GM04504 (cell line): ENCODE measurements around the gene OCA2.

ENCODE experiments used
- DNase-seq: peaks from one replicate; pipeline ENCODE4 v3.0.0-alpha.2; 2012; ENCODE audit warnings: low read depth

The OCA2 gene

GRCh38 chr15:27846722-27847395 lies 252.3 kb downstream of the OCA2 start:
- DNase-seq = no peak

DNA sequence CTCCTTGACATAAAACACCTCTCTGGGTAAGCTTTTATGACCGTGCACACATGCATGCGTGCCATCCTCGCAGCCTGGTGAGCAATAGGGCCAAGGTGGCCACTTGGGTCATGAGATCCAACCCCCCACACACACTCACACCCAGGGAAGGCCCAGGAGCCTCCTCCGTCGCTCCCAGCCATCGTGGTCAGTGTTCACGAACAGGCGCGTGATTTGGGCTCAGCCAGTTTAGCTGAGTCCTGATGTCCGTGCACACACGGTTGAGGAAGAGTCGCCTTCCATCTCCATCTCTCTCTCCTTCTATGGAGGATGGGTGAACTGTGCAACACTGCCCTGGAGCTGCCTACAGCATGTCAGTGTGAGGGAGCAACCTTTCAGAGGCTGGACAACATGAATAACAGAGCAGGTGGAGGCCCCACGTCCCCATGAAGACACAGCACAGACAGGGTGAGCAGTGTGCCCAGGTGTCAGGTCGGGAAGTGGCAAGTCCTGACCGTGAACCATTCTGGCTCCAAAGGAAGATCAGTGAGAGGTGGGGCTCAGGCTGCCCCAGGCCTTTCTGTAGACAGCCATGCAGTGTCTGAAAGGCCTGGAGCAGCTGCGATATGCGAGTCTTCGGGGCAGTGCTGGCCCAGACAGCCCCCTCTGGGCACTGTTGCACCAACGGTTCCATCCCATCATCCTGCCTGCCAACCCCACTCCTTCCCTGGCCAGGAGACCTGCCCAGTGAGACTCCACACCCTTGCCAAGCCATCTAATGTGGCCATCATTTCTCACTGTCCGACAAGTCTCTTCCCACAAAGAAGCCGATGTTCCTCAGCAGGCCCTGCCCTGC lies 253.4 kb downstream of the OCA2 start:
- no peak for DNase-seq

GRCh38 chr15:27844018-27844666 lies 255.0 kb downstream of the OCA2 start:
- DNase-seq = peak; percentile 55

GRCh38 chr15:27843146-27843545 lies 256.0 kb downstream of the OCA2 start:
- DNase-seq = no peak

GRCh38 chr15:27842526-27842925 lies 256.6 kb downstream of the OCA2 start:
- DNase-seq = peak; percentile 19

- no peak for DNase-seq
Measured at GRCh38 chr15:27835233-27835939, 263.7 kb downstream of the OCA2 start.

GRCh38 chr15:27834684-27835083 lies 264.4 kb downstream of the OCA2 start:
- no peak for DNase-seq

DNA sequence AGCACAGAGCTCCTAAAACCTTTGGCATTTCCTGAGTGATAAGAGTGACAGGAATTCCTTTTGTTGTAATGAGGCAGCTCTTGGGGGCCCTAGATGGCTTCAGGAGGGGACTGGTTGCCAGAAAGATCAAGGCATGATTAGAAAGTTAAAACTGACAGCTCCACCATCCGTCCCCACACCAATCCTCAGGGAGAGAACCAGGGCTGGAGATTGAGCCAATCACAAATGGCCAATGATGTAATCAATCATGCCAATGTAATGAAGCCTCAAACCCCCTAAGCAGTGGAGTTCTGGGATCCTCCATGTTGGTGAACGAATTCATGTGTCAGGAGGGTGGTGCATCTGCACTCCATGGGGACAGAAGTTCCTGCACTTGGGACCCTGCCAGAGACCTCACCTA lies 265.1 kb downstream of the OCA2 start:
- DNase-seq = no peak

DNA sequence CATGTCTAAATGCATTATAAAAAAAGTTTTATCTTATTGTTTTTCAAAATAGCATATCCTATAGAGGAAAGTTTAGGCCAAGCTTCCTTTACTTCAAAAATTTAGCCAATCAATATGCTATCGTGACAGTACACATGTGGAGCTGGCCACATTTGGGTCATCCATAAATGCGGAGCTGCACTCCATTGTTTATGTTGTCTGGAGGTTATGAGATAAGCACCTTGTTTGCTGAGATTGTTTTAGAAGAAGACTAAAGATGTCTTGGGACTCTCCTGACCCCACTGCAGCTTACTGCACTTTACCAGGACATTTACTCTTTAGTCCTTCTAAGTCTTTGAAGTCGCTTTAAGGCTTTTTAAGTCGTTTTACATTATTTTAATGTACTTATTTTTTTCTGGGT lies 265.9 kb downstream of the OCA2 start:
- DNase-seq = no peak

- DNase-seq = no peak
Measured at GRCh38 chr15:27832237-27832596, 266.9 kb downstream of the OCA2 start.

DNA sequence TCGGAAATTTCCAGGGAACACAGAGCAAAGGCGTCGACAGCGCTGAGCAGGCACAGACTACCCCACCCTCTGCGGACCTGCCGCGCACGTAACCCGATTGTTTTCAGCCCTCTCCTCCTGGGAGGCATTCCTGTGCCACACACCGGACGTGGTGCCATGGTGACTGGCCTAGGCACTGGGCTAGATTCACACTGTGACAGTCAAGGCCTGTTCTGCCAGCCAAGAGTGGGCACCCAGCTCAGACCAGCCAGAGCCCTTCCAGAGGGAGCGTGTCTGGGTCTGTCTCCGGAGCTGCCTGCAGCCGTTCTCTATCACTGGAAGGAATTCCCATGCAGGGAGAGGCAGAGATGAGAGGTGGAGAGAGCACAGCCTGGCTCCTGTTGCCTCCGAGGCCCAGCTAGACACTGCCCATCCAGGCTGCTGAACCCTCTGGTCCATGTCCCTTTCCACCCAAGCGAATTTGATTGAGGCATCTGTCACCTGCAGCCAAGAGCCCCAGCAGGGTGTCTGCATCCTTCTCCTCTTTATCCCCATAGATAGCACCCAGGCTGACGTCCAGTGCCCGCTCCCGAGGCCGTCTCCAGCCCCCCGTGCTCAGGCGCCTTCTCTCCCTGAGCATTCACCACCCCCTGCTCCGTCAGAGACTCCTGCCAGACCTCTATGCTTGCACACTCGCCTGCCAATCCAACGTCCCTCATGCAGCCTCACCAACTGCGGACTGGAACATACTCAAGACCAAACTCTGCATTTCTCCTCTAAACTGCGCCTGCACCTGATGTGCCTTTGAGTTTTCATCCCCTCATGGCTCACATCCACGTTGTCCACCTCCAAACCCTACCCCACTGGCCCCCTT lies 267.5 kb downstream of the OCA2 start:
- no peak for DNase-seq

DNA sequence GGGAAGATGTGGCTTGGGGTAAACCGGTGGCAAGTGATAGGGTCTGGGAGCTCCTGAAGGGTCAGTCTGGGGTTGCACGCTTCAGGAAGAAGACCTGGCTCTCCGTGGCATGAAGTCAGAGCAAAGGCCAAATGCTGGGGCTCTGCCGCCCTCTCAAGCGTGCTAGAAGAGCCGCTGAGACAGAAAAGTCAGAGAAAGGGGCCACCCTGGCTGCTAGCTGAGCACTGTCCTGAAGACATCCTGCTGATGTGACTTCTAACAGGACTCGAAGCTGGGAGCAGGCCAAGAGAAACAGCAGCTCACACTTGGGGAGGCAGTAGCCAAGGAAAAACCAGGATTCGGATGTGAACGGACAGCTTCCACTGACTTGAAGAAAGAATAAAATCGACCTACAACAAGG lies 270.4 kb downstream of the OCA2 start:
- DNase-seq = no peak

GRCh38 chr15:27826902-27827714 lies 272.0 kb downstream of the OCA2 start:
- DNase-seq = peak; percentile 52

- no peak for DNase-seq
Measured at GRCh38 chr15:27826411-27826810, 272.7 kb downstream of the OCA2 start.

GRCh38 chr15:27824841-27825422 lies 274.2 kb downstream of the OCA2 start:
- no peak for DNase-seq

- DNase-seq = no peak
Measured at GRCh38 chr15:27821273-27821672, 277.8 kb downstream of the OCA2 start.

DNA sequence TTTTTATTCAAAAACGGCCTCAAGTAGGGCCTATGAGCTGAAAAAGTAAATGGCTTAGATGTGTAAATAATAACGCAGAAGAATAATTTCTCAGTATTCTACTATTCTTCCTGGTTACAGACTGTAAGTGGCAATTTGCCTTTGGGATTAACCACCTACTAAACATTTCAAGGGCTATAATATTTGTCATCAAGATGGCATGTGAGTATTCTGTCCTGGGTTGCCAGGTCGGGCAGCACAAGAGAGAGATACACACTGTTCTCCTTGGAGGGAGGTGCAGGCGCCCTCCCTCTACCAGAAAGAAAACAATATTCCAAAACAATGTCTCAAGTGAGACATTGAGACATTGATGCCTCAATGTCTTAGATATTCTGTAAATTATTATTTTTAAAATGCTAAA lies 278.4 kb downstream of the OCA2 start:
- DNase-seq = no peak

GRCh38 chr15:27820232-27820631 lies 278.9 kb downstream of the OCA2 start:
- DNase-seq = peak; percentile 11

DNA sequence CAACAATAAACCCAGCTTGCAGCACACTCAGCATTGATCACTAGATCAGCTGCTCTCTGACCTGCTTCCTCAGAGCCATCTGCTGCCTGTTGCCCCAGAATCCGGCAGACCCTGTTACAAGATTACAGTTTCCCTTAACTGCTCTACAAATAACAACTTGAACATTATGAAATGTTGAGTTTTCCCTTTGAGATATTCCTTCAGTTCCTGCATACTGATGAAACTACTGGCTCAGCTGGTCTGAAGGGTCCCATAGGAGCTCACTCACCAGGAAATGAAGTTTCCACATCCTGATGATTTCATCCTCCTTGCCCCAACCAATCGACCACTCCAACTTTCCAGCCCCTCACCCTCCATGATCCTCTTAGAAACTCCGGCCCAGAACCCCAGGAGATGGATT lies 281.9 kb downstream of the OCA2 start:
- DNase-seq = no peak

- no peak for DNase-seq
Measured at GRCh38 chr15:27816790-27817189, 282.3 kb downstream of the OCA2 start.
